Activated CD8-positive, alpha-beta memory T cell treated with anti-CD3 and anti-CD28 coated beads for 48 hours (primary cell): ENCODE results near the gene BPNT1.

ENCODE experiments used
- DNase-seq, 3 experiments: peaks; one replicate each; pipeline ENCODE4 v3.0.0-alpha.2; 2020; ENCODE audit warnings: low read depth in 2 of 3, low spot score in 2 of 3

BPNT1 gene

GRCh38 chr1:220012259-220012658 lies 77.3 kb downstream of the BPNT1 start:
- no peak for DNase-seq

GRCh38 chr1:220011620-220012019 lies 78.0 kb downstream of the BPNT1 start:
- DNase-seq: no peak
